ENCODE measurements around the gene ERCC6L2.

ERCC6L2 gene

DNA sequence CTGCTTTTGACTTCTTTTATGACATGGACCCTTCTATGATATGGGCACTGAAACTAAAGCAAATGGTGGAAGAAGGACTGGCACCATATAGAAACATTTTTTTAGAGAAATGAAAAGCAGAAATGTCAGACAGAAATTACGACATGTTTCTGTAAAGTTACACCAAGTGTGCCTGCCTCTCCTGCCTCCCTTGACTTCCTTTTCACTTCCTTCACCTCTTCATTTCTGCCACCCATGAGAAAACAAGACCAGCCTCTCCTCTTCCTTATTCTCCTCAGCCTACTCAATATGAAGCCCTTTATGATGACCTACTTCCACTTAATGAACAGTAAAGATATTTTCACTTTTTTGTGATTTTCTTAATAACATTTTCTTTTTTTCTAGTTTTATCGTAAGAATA is 44.5 kb downstream of the ERCC6L2 start:
- in situ Hi-C loops (cut with MboI; ENCODE audit: low sequenced_read_pairs), result no loop called here

DNA sequence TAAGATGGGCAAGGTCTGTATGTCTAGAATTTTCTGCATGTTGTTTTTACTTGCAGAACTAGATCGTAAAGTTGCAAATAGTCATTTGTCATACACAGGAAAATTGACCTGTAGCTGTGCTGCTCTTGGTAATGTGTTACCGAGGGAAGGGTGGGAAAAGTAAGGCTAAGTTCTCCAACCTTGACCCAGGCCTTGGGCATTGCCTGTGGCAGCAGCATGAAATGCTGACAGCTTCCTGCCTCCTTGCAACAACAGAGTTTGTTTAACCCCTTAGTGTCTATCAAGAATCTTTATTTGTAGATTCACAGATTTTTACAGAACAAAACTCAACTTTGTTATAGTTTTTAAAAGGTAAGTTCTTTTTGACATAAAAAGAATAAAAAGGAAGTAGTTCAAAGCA is 48.3 kb downstream of the ERCC6L2 start:
- in situ Hi-C loops (cut with MboI; ENCODE audit: low sequenced_read_pairs), result no loop called here

- in situ Hi-C loops (cut with MboI; ENCODE audit: low sequenced_read_pairs), result no loop called here
These were observed 49.5 kb downstream of the ERCC6L2 start for GRCh38 chr9:95924987-95925386.

- in situ Hi-C loops (cut with MboI; ENCODE audit: low sequenced_read_pairs), result no loop called here
These were observed 51.9 kb downstream of the ERCC6L2 start for GRCh38 chr9:95927271-95928004.

DNA sequence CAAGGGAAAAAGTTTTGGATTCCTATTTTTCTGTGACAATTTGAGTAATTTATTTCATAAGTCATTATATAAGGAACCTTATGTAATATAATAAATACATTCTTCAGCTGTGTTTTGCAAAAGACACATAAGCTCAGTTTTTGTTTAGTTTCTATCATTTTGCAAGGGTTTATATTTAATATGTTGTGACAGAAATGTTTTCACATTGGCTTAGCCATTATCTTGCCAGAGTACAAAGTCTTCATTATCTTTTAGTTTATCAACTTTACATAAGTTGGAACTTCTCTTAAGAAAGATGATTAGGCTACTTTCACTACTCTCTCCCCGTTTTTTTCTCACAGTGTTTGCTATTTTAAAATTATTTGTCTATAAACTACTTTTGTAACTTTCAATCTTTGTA is 54.8 kb downstream of the ERCC6L2 start:
- in situ Hi-C loops (cut with MboI; ENCODE audit: low sequenced_read_pairs), result no loop called here

GRCh38 chr9:95935861-95936578 is 60.5 kb downstream of the ERCC6L2 start:
- in situ Hi-C loops (cut with MboI; ENCODE audit: low sequenced_read_pairs), result no loop called here

GRCh38 chr9:95936579-95937075 is 61.1 kb downstream of the ERCC6L2 start:
- in situ Hi-C loops (cut with MboI; ENCODE audit: low sequenced_read_pairs), result no loop called here

DNA sequence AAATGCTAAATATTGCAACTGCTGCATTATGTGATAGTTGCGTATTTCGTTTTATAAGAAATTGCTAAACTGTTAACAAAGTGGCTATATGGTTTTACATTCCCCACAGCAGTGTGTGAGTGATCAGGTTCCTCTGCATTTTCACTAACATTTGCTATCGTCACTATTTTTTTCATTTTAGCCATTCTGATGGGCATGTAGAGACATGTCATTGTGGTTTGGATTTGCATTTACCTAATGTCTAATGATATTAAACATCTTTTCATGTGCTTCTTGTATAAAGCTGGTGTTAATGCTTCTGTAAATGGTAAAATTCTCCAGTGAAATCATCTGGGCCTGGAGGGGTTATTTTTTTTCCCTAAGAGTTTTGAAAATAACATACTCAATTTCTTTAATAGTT is 61.6 kb downstream of the ERCC6L2 start:
- in situ Hi-C loops (cut with MboI; ENCODE audit: low sequenced_read_pairs), result no loop called here

GRCh38 chr9:95938724-95939123 is 63.2 kb downstream of the ERCC6L2 start:
- in situ Hi-C loops (cut with MboI; ENCODE audit: low sequenced_read_pairs), result no loop called here

DNA sequence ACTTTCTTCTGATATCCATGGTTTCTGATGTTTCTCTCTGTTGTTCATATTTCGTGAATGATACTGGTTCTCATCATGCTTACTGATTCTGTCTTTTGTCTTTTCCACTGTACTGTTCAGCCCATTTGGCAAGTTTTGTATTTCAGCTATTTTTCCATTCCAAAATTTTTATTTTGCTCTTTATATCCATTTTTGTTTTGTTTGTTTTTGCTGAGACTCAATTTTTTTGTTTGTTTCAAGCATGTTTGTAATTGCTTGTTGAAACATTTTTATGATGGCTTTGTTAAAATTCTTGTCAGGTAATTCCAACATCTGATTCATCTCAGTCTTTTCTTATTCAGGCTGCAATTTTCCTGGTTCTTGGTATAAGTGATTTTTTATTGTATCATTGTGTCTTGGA is 64.0 kb downstream of the ERCC6L2 start:
- in situ Hi-C loops (cut with MboI; ENCODE audit: low sequenced_read_pairs), result no loop called here

DNA sequence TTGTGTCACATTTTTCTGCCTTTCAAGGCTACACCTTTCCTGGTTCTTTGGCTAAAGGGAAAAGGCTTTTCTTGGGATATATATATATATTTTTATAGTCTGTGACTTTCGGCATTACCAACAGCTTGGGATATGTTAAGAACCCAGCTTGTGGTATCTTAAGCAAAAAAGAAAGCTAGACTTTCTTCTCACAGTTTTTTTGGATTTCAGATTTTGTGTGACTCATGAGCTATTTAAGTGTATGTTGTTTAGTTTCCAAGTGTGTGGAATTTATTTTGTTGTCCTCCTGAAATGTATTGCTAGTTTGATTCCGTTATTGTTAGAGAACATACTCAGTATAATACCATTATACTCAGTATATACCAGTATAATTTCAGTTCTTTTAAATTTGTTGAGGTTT is 64.8 kb downstream of the ERCC6L2 start:
- in situ Hi-C loops (cut with MboI; ENCODE audit: low sequenced_read_pairs), result no loop called here

GRCh38 chr9:95942016-95942415 is 66.5 kb downstream of the ERCC6L2 start:
- in situ Hi-C loops (cut with MboI; ENCODE audit: low sequenced_read_pairs), result no loop called here

DNA sequence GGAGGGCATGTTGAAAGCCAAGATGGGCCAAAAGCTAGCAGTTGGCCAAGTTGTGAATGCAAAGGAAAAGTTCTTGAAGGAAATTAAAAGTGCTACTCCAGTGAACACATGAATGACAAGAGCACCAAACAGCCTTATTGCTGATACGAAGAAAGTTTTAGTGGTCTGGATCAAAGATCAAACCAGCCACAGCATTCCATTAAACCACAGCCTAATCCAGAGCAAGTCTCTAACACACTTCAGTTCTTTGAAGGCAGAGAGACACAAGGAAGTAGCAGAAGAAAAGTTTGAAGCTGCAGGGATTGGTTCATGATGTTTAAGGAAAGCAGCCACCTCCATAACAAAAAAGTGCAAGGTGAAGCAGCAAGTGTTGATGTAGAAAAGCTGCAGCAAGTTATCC is 71.6 kb downstream of the ERCC6L2 start:
- in situ Hi-C loops (cut with MboI; ENCODE audit: low sequenced_read_pairs), result no loop called here

DNA sequence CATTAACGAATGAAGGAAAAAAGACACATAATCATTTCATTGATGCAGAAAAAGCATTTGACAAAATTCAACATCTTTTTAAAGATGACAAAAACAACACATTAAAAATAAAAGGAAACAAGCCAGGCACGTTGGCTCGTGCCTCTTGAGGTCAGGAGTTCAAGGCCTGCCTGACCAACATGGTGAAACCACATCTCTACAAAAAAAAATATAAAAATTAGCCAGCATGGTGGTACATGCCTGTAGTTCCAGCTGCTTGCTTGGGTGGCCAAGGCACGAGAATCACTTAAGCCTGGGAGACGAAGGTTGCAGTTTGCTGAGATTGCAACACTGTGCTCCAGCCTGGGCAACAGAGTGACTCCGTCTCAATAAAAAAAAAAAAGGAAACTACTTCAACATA is 77.0 kb downstream of the ERCC6L2 start:
- in situ Hi-C loops (cut with MboI; ENCODE audit: low sequenced_read_pairs), result no loop called here

DNA sequence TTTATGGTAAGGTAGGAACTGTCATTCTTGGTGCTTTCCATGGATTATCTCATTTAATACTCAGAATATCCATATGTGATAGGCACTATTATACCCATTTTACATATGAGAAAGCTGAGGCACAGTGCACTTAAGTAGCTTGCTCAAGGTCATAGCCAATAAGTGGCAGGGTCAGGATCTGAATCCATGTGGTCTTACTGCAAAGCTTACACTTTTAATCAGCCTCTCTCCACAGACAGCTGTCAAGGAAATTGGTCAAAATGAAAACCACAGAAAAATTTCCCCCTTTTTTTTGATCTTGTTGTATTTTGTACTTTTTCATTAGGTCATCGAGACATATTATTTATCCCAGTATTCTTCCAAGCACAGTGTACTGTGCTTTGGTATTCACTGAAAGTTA is 78.5 kb downstream of the ERCC6L2 start:
- in situ Hi-C loops (cut with MboI; ENCODE audit: low sequenced_read_pairs), result no loop called here

DNA sequence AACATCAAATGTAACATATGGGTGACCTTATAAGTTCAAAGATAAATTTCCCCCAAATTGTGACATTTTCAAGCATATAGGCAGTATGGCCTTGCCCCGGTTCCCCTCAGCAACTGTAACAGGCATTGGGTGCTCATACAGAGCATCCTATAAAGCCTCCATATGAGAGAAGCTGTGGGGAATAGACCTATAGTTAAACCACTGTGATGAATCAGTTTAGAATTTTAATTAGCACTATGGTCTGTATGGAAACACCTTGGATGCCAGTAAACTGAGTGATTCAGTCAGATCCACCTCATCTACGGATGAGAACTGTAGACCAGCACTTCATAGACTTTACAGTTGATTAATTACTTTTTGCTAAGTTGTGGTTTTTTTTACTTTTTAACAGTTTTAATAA is 79.4 kb downstream of the ERCC6L2 start:
- in situ Hi-C loops (cut with MboI; ENCODE audit: low sequenced_read_pairs), result no loop called here

DNA sequence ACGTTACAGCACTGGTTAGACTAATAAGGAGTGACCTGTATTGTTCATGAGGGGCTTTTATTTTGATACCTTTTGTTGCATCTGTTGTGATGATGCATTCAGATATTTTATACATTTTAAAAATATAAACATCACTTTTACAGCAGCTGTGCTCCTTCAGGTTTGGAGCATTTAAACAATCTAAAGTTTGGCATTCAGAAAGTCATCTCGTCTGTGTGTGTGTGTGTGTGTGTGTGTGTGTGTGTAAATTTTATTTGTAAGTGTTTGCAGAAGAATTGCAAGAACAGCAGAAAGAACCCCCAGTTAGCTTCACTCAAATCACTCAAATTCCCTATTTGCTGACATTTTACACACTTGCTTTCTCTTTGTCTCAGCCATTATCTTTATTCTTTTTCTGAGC is 87.4 kb downstream of the ERCC6L2 start:
- in situ Hi-C loops (cut with MboI; ENCODE audit: low sequenced_read_pairs), result no loop called here

GRCh38 chr9:95963659-95964058 is 88.2 kb downstream of the ERCC6L2 start:
- in situ Hi-C loops (cut with MboI; ENCODE audit: low sequenced_read_pairs), result no loop called here

- in situ Hi-C loops (cut with MboI; ENCODE audit: low sequenced_read_pairs), result no loop called here
These were observed 90.8 kb downstream of the ERCC6L2 start for GRCh38 chr9:95966306-95966705.

- in situ Hi-C loops (cut with MboI; ENCODE audit: low sequenced_read_pairs), result no loop called here
These were observed 94.8 kb downstream of the ERCC6L2 start for GRCh38 chr9:95970317-95970716.

DNA sequence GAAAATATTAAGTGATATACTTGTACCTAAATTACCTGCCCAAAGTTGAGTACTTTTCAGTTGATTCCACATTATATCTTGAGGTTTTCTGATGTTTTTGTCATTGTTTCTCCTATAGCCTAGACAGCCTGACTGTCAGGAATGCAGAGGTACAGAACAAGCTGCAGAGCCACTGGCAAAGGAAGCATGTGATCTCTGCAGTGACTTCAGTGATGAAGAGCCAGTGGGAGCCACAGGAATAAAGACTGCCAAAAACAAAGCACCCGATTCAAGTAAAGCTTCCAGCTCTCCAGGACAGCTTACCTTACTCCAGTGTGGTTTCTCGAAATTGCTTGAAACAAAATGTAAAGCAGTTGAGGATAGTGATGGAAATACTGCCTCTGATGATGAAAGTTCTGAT is 96.3 kb downstream of the ERCC6L2 start:
- in situ Hi-C loops (cut with MboI; ENCODE audit: low sequenced_read_pairs), result no loop called here

GRCh38 chr9:95974389-95974788 is 98.9 kb downstream of the ERCC6L2 start:
- in situ Hi-C loops (cut with MboI; ENCODE audit: low sequenced_read_pairs), result no loop called here

Measured in HL-60/S4 treated with phorbol 12-myristate 13-acetate at 8.2 ng/mL for 4 days and 3 days (cell line).